Colonic mucosa (tissue), 4 donors: ENCODE measurements around the gene SMPD1. TPM values are rescaled to one million over a fixed set of nuclear protein-coding genes. Genes with fewer than 3 reads are reported as not detected.

Experiments used
- DNase-seq: peaks from one replicate; pipeline ENCODE4 v3.0.0-alpha.2; 2020
- H3K27ac ChIP-seq: fragments of 200-600 bp; one replicate; pipeline ENCODE4 v1.8.0; 2021
- H3K27me3 ChIP-seq: fragments of 200-600 bp; one replicate; pipeline ENCODE4 v1.8.0; 2021
- H3K36me3 ChIP-seq: fragments of 200-600 bp; one replicate; pipeline ENCODE4 v1.8.0; 2021
- H3K4me1 ChIP-seq: fragments of 200-600 bp; one replicate; pipeline ENCODE4 v1.8.0; 2021; ENCODE audit warnings: mild to moderate bottlenecking
- H3K4me3 ChIP-seq: fragments of 200-600 bp; one replicate; pipeline ENCODE4 v1.8.0; 2021
- H3K9ac ChIP-seq, 2 donors: one replicate each; pipeline ENCODE4 v1.7.0; 2013; ENCODE audit warnings: control low read depth in 2 of 2, low read depth in 2 of 2, low read length in 2 of 2
- H3K9me3 ChIP-seq: fragments of 200-600 bp; one replicate; pipeline ENCODE4 v1.8.0; 2021
- CTCF ChIP-seq: fragments of 200-600 bp; IDR thresholded peaks from one replicate; pipeline ENCODE4 v1.8.0; 2022; ENCODE audit warnings: antibody characterized with exemption, mild to moderate bottlenecking
- intact Hi-C: fragments of 100-400 bp; cut with DNase I; formaldehyde crosslinking; loops from one replicate; pipeline ENCODE4 v1.14.1; 2022
- total RNA-seq, 2 donors: library from RNA; stranded (reverse); fragmentation: NEBNext Ultra II Directional in 1 of 2; extraction: Animal tissue kit (Norgen Biotek cat#: 25700) in 1 of 2; gene quantifications; one replicate each; pipeline ENCODE4 v1.2.1, GENCODE V29; 2021
- donor health status: healthy.
- donor health status: DM: no; HTN: no; CAD: no.
- donor health status: DM: no; HTN: no; CAD: no.

Gene SMPD1
- total RNA-seq, 2 donors from 2014 or later, result 49.3 to 57.1 TPM

- TF ChIP-seq CTCF, result no peak
- intact Hi-C loops, result no loop called here
- no peak for DNase-seq
- H3K27ac ChIP-seq, result no peak overlapping the region
- no peak overlapping the region for H3K4me3 ChIP-seq
- no peaks in the 10 kb centered on the region for H3K4me1 ChIP-seq
- H3K27me3 ChIP-seq, result no peaks in the 10 kb centered on the region
- no peaks in the 10 kb centered on the region for H3K36me3 ChIP-seq
- no peaks in the 10 kb centered on the region for H3K9me3 ChIP-seq
- no peak overlapping the region for H3K9ac ChIP-seq
These were observed 27.9 kb upstream of the SMPD1 start for GRCh38 chr11:6362185-6362872.

- Histone ChIP-seq H3K27me3 (no peaks in the 10 kb centered on the region), H3K4me3 (no peak overlapping the region), H3K9me3 (no peaks in the 10 kb centered on the region), H3K9ac (no peak overlapping the region), H3K27ac (no peak overlapping the region), H3K36me3 (no peaks in the 10 kb centered on the region), H3K4me1 (no peaks in the 10 kb centered on the region)
- peak; percentile 77 for TF ChIP-seq CTCF
- peak; percentile 74 for DNase-seq
- intact Hi-C loops, result no loop called here
These were observed 27.2 kb upstream of the SMPD1 start for GRCh38 chr11:6362873-6363678.

GRCh38 chr11:6365659-6366058 lies 24.6 kb upstream of the SMPD1 start:
- intact Hi-C loops, result no loop called here
- no peaks in the 10 kb centered on the region for H3K4me1 ChIP-seq
- no peaks in the 10 kb centered on the region for H3K27me3 ChIP-seq
- H3K27ac ChIP-seq, result no peak overlapping the region
- peak; percentile 56 for DNase-seq
- H3K9ac ChIP-seq, result no peak overlapping the region
- no peak for TF ChIP-seq CTCF
- H3K9me3 ChIP-seq, result no peaks in the 10 kb centered on the region
- H3K4me3 ChIP-seq, result no peak overlapping the region
- H3K36me3 ChIP-seq, result no peaks in the 10 kb centered on the region

GRCh38 chr11:6371825-6372224 lies 18.4 kb upstream of the SMPD1 start:
- intact Hi-C loops, result no loop called here
- no peaks in the 10 kb centered on the region for H3K27me3 ChIP-seq
- H3K36me3 ChIP-seq, result no peaks in the 10 kb centered on the region
- H3K27ac ChIP-seq, result no peak overlapping the region
- no peak overlapping the region for H3K9ac ChIP-seq
- H3K4me1 ChIP-seq, result no peaks in the 10 kb centered on the region
- no peak for DNase-seq
- no peaks in the 10 kb centered on the region for H3K9me3 ChIP-seq
- TF ChIP-seq CTCF, result no peak
- H3K4me3 ChIP-seq, result no peak overlapping the region

GRCh38 chr11:6377902-6378639 lies 12.2 kb upstream of the SMPD1 start:
- DNase-seq, result no peak
- Histone ChIP-seq H3K9me3 (no peaks in the 10 kb centered on the region), H3K4me3 (no peak overlapping the region), H3K27me3 (no peaks in the 10 kb centered on the region), H3K4me1 (no peaks in the 10 kb centered on the region), H3K36me3 (no peaks in the 10 kb centered on the region), H3K27ac (no peak overlapping the region), H3K9ac (no peak overlapping the region)
- intact Hi-C loops, result loop anchor here (2.0 kb wide), 1 partner anchor 65 kb away; no protein-coding TSS in a partner anchor
- no peak for TF ChIP-seq CTCF
